Fibroblast of gingiva (primary cell): ENCODE data around the gene ACSBG1.

Experiments used
- DNase-seq: peaks from one replicate; pipeline ENCODE4 v3.0.0-alpha.2; 2011; ENCODE audit warnings: low read depth

The ACSBG1 gene

DNA sequence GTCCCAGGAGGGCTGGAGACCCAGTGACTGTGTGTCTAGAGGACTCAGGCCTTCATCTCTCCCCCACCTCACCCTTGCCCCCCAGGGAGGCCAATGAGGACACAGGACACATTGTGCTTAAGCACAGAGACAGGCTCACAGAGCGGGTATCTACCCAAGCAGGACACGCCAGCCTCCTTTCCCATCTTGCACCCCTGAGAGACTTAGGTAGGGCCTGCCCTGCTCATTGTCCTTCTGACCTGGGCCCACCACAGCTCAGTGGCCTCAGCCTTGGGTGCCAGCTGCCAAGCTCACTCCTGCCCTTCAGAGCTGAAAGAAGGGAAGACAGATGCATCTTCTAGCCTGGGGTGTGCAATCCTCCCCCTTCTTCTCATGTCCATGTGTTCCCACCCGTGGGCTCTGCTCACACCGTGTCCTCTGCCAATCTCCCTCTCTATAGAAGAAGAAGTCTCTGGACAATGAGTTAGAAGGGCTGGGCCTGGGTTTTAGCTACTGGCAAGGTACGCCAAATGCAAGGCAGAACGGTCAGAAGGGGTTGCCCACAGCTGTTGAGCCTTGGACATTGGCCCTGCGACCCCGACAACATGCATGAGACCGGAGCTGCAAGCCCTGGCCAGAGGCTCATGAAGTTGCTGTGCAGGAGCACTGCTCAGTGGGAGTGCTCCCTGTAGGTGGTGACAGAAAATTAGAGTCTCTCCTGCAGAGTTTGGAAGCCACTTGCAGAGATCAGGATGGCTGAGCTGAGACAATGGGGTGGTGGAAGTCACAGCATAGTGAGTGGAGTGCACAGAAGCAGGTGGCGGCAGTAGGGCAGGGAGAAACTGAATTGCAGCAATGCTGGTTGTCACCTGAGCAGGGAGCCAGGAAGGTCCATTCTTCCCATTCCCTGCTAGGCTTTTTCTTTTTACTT is 32.8 kb downstream of the ACSBG1 start:
- no peak for DNase-seq

DNA sequence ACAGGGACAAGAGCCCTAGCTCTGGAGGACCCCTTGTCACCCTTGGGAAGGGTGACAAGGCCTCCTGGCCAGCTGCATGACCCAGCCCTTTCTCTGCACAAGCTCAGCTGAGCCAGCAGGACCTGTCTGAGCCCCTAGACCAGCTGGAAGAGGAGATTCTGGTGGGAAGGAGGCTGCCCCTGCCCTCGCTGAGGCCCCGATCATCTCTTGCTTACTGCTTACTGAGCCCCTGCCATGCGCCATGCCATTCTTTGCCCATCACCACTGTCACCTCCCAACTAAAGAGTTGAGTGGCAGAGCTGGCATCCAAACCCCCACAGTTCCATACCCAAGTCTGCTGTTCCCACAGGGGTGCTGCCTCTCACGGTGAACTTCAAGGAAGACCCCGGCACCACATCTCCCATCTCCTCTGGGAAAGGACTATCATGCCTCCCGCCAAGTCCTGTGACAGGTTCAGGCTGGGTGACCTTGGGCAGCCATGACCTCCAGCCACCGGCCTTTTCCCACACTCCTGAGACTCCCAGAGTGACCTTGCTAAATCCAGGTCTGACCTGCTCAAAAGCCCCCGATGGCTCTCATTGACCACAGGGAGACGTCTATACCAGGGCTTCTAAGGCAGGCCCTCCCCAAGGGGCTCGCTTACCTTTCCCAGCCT is 34.0 kb downstream of the ACSBG1 start:
- no peak for DNase-seq

DNA sequence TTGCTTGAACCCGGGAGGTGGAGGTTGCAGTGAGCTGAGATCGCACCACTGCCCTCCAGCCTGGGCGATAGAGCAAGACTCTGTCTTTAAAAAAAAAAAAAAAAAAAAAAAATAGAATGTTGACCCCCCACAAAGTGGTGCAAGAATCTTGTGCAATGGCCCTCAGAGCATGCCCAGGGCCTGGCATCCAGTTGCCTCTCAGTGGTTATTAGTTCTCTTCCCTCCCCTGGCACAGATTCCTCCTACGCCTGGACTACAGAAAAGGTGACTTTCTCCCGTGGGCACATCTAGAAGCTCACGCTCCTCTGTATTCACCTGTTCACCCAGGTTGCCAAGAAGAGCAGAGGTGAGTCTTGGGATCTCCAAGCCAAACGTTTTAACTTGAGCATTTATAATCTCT is 36.7 kb downstream of the ACSBG1 start:
- DNase-seq, result no peak

DNA sequence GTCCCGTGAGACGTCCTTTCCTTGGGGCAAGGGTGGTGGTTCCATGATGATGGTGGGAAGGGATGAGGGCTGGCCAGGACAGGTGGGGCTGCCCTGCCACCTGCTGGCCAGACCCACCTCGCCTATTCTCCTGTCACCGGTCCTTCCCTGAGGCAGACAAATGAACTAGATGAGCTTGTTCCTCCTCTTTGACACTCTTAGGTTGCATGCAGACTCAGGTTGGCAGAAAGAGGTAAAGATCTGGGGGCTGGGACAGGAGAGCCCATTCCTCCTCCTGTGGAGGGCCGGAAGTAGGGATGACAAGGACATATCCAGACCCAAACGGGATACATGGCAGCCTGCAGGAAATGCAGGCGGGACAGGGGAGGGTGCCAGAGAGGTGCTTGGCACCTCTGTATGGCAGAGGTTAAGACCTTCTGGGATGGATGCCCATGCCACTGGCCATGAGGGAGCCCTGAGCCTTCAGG is 38.6 kb downstream of the ACSBG1 start:
- no peak for DNase-seq

DNA sequence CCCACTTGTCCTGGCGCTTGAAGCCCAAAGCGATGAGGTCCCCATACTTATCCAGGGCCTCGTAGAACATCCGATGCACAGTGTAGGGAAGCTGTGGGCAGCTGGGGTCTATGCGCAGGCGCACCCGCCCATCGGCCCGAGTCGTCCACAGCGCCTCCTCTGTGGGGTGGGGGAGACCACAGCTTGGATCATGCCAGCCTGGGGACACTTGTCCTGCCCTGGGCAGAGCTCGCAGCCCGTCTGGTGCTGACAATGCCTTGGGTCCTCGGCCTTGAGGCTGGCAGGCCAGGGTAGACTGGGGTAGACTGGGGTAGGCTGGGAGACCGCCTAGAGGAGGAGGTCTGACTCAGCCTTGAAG is 39.8 kb downstream of the ACSBG1 start:
- DNase-seq, result no peak

DNA sequence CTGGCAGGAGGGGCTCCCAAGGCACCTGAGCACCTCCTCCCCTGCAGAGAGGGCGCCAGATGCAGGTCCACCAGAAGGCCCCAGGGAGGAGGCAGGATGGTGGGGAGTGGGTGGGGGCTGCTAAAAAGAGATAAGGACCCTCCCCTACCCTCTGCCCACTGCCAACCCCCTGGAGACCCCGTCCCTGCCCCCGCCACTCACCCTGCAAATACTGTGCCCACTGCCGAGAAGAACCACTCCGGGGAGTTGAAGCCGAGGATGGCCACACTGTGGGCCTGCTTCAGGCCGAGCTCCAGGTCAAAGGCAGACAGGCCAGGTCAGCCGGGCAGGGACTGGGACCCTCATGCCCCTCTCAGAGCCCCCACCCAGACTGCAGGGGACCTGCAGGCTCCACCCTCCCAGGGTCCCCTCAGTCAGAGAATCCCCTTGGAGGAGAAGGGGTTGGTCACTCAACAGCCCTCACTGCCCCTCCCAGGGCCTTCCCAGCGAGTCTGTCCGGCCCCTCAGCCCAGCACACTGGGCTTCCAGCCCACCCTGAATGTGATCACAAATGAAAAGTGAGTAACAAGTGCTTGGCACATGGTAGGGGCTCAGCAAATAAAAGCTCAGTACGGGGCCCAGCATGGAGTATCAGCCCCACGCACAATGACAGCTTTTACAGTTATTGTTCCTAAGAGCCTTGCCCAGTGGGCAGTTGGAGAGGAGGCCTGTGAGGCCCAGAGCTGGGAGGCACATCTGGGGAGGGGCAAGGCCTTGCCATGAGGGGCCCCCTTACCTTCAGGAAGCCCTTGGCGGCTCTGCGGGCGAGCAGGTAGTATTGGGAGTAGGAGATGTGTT is 40.4 kb downstream of the ACSBG1 start:
- no peak for DNase-seq

DNA sequence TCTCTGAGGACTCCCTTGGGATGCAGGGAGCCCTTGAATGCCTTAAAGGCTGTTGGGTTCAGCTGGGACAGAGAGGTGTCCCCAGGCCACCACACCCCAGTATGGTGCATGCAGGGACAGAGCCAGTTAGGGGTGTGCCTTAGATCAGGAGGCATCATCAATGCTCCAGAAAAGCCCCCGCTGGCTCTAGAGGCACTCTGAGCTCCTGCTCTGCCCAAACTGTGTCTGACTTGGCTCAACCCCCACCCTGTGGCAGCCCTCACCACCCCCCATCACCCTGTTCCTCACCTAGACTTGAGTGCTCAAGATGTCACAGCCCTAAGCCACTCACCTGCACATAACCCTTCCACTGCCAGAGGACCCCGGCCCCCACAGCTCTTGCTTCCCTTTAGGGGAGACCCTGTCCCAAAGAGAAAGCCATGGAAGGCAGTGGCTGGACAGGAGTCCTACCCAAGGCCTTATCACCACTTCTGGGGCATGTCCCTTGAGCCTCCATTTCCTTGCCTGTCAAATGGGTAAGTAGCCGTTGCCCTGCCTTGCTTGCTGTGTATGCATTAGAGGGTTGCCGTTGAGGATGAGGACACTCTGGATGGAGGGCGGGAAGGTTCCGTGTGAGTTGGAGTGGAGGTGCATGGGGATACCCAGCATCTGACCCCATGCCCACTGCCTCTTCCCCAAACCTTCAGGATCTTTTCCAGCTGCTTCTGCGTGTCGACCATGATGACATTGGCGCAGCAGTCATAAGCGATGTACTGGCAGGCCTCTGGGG is 41.4 kb downstream of the ACSBG1 start:
- no peak for DNase-seq

DNA sequence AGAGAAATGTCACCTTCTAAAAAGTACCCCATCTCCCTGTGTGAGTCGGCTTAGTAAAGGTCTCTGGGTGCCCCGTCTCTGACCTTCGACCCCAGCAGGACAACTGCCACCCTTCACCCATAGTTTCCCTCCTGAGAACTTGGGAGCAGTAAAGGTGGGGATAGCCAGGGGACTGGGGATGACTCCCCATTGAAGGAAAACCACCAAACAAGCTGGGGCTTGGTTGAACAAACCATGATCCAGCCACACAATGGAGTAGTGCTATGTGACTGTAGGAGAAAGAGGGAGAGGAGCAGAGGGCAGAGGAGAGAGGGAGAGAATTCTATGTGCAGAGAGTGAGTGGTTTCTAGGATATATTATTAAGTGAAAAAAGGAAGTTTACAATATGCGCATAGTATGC is 51.5 kb downstream of the ACSBG1 start:
- DNase-seq, result no peak

DNA sequence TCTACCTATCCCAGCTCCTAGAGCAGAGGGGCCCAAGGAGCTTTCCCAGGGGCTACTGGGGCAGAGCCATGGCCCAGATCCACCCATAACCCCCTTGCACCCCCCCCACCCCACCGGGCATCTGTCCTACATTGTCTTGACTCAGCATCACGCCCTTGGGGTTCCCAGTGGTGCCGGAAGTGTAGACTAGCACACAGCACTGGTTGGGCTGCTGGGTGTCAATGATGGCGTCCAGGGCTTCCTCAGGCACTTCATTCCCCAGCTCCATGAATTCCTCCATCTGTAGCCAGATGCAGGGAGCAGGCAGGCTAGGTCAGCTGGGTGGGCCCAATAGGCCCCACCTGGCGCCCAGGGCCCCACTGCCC is 52.0 kb downstream of the ACSBG1 start:
- no peak for DNase-seq

DNA sequence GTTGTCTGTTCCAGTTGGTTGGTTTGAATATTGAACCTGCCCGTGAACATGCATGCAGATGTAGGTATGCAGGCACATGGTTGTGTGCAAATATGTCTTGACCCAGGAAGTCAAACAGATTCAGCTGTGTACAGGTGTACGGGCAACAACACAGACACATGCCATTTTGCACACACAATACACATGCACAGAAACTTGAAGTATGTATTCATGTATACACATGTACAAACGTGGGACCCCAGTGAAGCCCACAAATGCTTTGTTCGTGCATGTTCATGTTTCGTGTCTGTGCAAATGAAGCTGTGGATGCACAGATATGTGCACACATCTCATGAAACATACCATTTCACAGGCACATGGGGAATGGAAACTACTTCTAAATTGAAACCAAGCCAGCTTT is 54.5 kb downstream of the ACSBG1 start:
- DNase-seq, result no peak

DNA sequence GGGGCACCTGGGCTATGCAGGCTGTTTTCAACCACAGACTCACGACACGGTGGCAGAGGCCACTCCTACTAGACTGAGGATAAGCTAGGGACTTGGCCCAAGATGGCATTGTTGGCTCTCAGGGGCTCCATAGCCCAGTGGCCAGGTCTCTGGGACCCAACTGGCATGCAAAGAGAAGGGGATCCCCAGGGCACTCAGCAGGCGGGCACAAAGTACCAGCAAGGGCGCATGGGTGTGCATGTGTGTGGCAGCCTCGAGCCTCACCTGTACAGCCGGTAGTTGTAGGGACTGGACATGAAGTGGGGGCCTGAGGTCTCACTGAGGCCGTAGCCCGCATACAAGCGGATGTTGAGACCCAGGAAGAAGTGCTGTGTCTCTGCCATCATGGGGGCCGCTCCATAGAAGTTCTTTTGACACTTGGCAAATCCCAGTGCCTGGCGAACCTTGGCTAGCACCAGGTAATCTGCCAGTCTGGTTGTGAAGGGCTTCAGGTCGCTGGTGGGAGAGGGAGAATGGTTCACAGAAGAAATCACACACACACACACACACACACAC is 55.0 kb downstream of the ACSBG1 start:
- no peak for DNase-seq

DNA sequence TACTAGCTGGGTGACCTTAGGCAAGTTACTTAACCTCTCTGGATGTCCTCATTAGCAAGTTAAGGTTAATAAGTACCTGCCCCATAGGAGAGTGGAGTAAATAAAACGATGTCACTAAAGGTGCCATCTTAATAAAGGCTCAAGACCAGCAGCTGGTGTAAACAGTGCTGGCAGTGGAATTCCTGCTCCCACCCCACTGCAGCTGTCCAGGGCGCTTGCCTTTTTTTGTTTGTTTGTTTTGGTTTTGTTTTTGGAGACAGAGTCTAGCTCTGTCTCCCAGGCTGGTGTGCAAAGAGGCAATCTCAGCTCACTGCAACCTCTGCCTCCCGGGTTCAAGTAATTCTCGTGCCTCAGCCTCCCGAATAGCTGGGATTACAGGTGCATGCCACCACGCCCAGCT is 56.3 kb downstream of the ACSBG1 start:
- no peak for DNase-seq

DNA sequence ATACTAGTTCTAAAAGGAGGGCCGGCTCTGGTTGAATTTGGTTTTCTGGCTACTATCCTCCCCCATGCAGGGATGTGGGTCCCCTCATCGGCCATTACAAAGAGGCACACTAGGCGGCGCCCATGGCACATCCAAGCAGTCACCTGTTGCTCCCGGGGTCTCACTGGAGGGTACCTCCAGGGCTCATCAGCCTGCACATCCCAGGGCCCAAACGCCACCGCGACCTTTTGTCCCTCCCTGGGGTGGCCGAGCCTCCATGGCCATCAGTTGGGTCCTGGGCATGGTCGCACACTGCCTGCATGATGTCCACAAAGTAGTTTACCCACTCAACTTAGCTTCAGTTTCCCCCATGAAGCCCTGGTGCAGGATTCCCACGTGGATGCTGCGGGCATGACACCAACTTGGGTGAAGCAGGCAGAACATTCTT is 56.9 kb downstream of the ACSBG1 start:
- DNase-seq, result no peak

DNA sequence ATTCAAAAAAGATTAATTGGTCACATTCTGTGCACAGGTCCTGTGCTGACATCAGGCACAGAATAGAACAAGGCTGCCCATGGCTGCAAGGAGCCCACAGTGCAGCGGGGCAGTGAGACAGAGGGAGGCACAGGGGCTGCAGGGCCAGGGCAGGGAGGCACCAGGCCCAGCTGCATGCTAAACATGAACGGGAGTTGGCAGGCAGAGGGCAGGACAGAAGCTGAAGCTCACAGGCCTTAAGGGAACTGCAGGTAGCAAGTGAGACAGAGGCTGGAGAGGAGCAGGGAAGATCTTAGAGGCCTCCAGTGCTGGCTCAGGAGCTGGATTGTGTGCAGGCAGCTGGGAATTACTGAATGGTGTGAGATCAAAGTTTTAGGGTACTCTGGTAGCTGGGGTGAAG is 59.0 kb downstream of the ACSBG1 start:
- DNase-seq, result no peak

DNA sequence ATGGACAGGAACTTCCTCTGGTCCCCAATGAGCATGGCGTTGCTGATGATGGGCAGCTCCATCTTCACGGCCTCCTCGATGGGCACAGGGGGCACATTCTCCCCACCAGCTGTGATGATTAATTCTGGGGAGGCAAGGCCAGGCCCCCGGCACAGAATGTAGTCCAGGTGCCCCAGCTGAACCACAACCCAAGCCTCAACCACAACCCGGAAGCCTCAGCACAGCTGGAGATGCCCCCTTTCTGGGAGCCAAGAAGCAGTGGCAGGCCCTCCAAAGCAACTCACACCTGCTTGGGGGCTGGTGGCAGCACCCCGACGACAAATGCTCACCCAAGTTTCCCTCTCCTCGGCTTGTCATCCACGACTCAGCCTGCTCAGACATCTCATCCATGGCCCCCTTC is 60.0 kb downstream of the ACSBG1 start:
- DNase-seq, result no peak

DNA sequence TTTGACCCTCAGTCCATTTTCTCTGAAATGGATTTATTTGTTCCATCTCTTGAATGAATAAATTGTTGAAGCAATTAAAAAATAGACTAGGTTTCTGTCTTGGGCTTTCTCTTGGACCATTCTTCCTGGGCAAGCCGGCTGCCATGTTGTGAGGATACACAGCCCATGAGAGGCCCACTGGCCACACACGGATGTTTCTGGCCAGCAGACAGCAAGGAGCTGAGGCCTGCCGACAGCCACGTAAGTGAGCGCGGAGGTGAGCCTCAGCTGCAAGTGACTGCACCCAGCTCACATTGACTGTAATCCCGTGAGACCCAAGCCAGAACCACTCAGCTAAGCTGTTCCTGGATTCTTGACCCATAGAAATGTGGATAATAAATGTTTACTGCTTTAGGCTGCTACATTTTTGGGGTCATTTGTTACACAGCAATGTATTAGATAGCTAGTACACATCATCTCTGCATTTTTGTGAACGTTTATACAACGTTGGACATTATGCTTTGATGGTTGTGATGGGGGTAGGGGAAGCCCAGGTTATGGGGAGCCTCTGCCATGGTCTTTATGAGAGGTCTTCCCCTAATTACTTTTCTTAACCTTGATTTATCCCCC is 62.4 kb downstream of the ACSBG1 start:
- no peak for DNase-seq

DNA sequence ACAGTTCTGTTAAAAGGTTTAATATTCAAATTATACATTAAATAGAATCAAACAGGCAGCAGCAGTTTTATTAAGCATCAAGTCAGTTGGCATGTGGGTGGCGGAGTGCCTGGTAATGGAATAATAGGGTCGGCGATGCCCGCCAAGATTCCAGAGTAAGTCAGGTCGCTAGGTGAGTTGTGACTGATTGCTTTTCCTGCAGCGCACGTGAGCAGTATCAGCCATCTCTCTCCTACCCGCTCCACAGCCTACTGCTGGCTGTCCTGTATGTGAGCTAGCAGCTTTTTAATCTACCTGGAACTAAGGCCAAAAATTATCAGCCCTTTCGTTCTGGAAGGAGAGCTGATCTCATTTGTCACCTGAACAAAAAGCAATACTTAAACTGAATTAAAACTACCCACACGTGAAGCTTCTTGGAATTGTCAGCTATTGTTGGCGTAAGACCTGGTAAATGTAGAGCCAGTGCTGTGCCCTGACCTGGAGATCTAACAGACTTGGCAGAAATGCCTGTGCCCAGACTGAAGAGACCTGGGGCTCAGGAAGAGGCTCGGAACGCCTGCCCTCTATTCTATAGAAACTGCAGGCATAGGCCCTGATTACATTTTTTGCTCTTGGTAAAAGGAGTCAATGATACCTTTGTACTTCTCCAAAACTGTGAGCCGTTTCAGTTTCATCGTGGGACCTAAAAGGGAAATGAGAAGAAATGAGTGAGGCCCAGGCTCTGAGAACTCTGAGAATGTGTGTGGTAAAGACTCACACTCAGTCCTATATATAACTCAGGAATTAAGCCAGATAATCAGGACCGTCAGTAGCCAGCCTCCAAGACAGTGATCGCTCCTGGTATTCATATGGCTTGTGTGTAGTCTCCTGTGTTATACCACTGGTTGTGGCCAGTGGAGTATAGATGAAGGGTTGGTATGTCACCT is 63.3 kb downstream of the ACSBG1 start:
- DNase-seq, result no peak

DNA sequence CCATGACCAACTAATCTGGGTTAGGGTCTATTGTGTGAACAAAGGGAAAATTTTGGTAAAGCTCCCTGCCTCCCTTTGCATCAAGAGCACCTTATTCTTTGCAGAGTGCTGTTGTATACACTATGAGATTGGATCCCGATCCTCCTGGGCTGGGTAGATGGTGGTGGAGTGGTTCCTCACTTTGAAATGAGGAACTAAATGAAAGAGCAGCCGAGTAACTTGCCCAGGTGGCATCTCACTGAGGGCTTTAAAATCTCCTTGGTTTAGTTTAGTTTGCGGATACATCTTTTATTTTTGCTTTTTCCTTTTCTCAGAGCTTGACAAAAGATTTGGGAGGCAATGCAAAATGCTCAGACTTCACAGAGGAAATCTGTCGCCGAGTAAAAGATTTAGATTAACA is 65.8 kb downstream of the ACSBG1 start:
- no peak for DNase-seq

DNA sequence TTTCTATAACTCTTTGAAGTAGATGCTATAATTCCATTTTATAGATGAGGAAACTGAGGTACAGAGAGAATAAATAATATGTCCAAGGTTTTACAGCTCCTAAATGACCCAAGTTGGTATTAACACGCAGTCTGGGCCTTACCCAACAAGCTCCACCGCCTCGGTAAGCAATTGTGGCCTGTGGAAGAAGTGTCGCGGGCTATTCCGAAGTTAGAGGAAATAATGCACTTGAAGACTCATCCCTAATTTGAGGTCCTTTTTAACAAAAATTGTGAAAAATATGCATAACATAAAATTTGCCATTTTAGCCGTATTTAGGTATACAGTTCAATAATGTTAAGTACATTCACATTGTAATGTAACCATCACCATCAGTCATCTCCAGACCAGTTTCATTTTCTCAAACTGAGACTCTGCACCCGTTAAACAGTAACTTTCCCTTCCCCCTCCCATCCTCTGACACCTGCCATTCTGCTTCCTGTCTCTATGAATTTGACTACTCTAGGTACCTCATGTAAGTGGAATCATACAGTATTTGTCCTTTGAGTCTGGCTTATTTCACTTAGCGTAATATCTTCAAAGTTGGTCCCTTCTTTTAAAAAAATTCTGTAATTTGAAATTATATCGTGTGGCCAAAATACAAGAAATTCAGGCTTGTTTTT is 67.0 kb downstream of the ACSBG1 start:
- no peak for DNase-seq

DNA sequence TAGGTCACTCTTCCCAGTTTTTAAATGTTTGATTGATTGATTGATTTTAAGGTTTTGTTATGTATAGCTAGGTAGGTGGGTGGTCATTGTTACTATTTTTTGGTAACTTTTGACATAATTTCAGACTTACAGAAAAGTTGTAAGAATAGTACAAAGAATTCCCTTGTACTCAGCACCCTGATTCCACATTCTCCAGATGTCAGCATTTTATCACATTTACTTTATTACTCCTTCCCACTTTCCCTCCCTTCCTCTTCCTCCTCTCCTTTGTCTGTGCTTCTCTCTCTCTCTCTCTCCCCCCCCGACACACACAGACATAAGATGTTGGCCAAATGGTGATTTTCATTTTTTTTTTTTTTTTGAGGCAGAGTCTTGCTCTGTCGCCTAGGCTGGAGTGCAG is 70.4 kb downstream of the ACSBG1 start:
- no peak for DNase-seq
